Thoracic aorta (tissue), 2 donors: ENCODE results near the gene CES2. TPM values are rescaled to one million over a fixed set of nuclear protein-coding genes. Genes with fewer than 3 reads are reported as not detected.

Source experiments
- ATAC-seq: fragments of 150-250 bp; one replicate; pipeline ENCODE4 v1.8.0; 2017; ENCODE audit warnings: low read depth; ENCODE audit not compliant: insufficient number of reproducible peaks, low FRiP score
- DNase-seq: peaks from one replicate; pipeline ENCODE4 v3.0.0-alpha.2; 2020; ENCODE audit warnings: low spot score
- H3K27ac ChIP-seq, 2 donors: fragments of 200-600 bp; sonication (generic); 1 replicate in 1 of 2; 2 replicates in 1 of 2; pipeline ENCODE4 v1.5.1; 2016; ENCODE audit warnings: mild to moderate bottlenecking in 2 of 2, moderate library complexity in 2 of 2
- H3K27me3 ChIP-seq: fragments of 200-600 bp; sonication (generic); replicated peaks from 2 replicates; pipeline ENCODE4 v1.6.0; 2016; ENCODE audit warnings: mild to moderate bottlenecking; ENCODE audit not compliant: insufficient read depth
- H3K36me3 ChIP-seq: fragments of 200-600 bp; sonication (generic); one replicate; pipeline ENCODE4 v1.5.1; 2016
- H3K4me1 ChIP-seq, 2 donors: fragments of 200-600 bp; sonication (generic); 1 replicate in 1 of 2; 2 replicates in 1 of 2; pipeline versions ENCODE4 v1.5.1 to v1.6.0; 2016; ENCODE audit warnings: low read depth in 2 of 2, mild to moderate bottlenecking in 1 of 2; ENCODE audit not compliant: control insufficient read depth in 1 of 2
- H3K4me3 ChIP-seq: fragments of 200-600 bp; sonication (generic); 2 replicates; pipeline ENCODE4 v1.5.1; 2016; ENCODE audit warnings: mild to moderate bottlenecking
- H3K9me3 ChIP-seq: fragments of 200-600 bp; sonication (generic); 2 replicates; pipeline ENCODE4 v1.5.1; 2016
- CTCF ChIP-seq: fragments of 200-600 bp; sonication (generic); IDR thresholded peaks from one replicate; pipeline ENCODE4 v1.5.1; 2019; ENCODE audit warnings: antibody characterized with exemption
- total RNA-seq, 2 donors: library from RNA; depleted of rRNA; stranded (reverse); fragments of >200 nt; gene quantifications; one replicate each; pipeline versions ENCODE4 v1.1.0 to v1.2.3, GENCODE V29; 2016

Gene CES2
- total RNA-seq, 2 donors from 2014 or later = 29.8 to 92.7 TPM

GRCh38 chr16:66937725-66938337 lies 2.5 kb downstream of the CES2 start:
- Histone ChIP-seq H3K4me3 (no peak overlapping the region), H3K9me3 (no peaks in the 10 kb centered on the region), H3K4me1 (peaks cover 15 to 32% of the 10 kb centered on the region in 2 donors), H3K36me3 (peaks cover 31% of the 10 kb centered on the region), H3K27me3 (no peaks in the 10 kb centered on the region), H3K27ac (no peak overlapping the region)
- DNase-seq = no peak
- ATAC-seq = no peak
- no peak for TF ChIP-seq CTCF

- Histone ChIP-seq H3K27me3 (no peaks in the 10 kb centered on the region), H3K27ac (no peak overlapping the region), H3K9me3 (no peaks in the 10 kb centered on the region), H3K36me3 (peaks cover 39% of the 10 kb centered on the region), H3K4me3 (no peak overlapping the region), H3K4me1 (peaks cover 9 to 22% of the 10 kb centered on the region in 2 donors)
- no peak for DNase-seq
- no peak for ATAC-seq
- TF ChIP-seq CTCF = no peak
Observed at GRCh38 chr16:66939366-66939765, 4.0 kb downstream of the CES2 start.

GRCh38 chr16:66940236-66940635 lies 4.9 kb downstream of the CES2 start:
- DNase-seq = no peak
- Histone ChIP-seq H3K4me1 (peaks cover 9 to 19% of the 10 kb centered on the region in 2 donors), H3K4me3 (no peak overlapping the region), H3K36me3 (peaks cover 39% of the 10 kb centered on the region), H3K27me3 (no peaks in the 10 kb centered on the region), H3K9me3 (no peaks in the 10 kb centered on the region), H3K27ac (no peak overlapping the region)
- no peak for ATAC-seq
- TF ChIP-seq CTCF = no peak

- DNase-seq (no peak), ATAC-seq (no peak)
- Histone ChIP-seq H3K27me3 (no peaks in the 10 kb centered on the region), H3K4me1 (peaks cover 0 to 7% of the 10 kb centered on the region in 2 donors), H3K4me3 (no peak overlapping the region), H3K9me3 (no peaks in the 10 kb centered on the region), H3K36me3 (peaks cover 39% of the 10 kb centered on the region), H3K27ac (no peak overlapping the region)
- TF ChIP-seq CTCF = no peak
Observed at GRCh38 chr16:66942981-66943380, 7.7 kb downstream of the CES2 start.

GRCh38 chr16:66943426-66944053 lies 8.2 kb downstream of the CES2 start:
- peaks cover 34% of the 10 kb centered on the region for H3K36me3 ChIP-seq
- no peak overlapping the region for H3K27ac ChIP-seq
- no peaks in the 10 kb centered on the region for H3K9me3 ChIP-seq
- ATAC-seq (no peak), DNase-seq (no peak)
- H3K4me1 ChIP-seq = peaks cover 4 to 12% of the 10 kb centered on the region in 2 donors
- no peaks in the 10 kb centered on the region for H3K27me3 ChIP-seq
- TF ChIP-seq CTCF = no peak
- H3K4me3 ChIP-seq = no peak overlapping the region
